Panc1 (cell line): ENCODE data around the gene ZMYM4. TPM values are rescaled to one million over a fixed set of nuclear protein-coding genes. Genes with fewer than 3 reads are reported as not detected.

ENCODE experiments used
- ATAC-seq: fragments of 200-7000 bp; cut with Tn5 transposase; 2 replicates; pipeline ENCODE4 v1.9.1; 2020; ENCODE audit warnings: mild to moderate bottlenecking, moderate library complexity
- BruUV-seq: library from RNA; stranded (reverse); fragments of 400-500 nt; replicated peaks from 2 replicates; lab custom pipeline; 2021; lab: Mats Ljungman, UMichigan
- CTCF ChIA-PET: fragments of 300-600 bp; sonication (Branson Sonifier 250); formaldehyde crosslinking; loops from one replicate; lab custom pipeline; 2022; ENCODE audit warnings: antibody characterized with exemption; lab: Charles Lee
- POLR2A ChIA-PET: fragments of 300-600 bp; sonication (Branson Sonifier 250); formaldehyde crosslinking; loops from one replicate; lab custom pipeline; 2022; ENCODE audit warnings: antibody characterized with exemption; lab: Charles Lee
- DNase-seq: peaks from one replicate; pipeline ENCODE4 v3.0.0-alpha.2; 2010; ENCODE audit warnings: low read depth, low spot score
- H3K27ac ChIP-seq: 2 replicates; pipeline ENCODE4 v1.5.1; 2011; ENCODE audit warnings: mild to moderate bottlenecking, low read length, inconsistent platforms
- H3K27me3 ChIP-seq: fragments of 200-500 bp; sonication (Bioruptor generic); 2 replicates; pipeline ENCODE4 v1.6.0; 2014; ENCODE audit warnings: low read length, inconsistent platforms; ENCODE audit not compliant: control insufficient read depth, insufficient read depth
- H3K36me3 ChIP-seq: fragments of 200-500 bp; sonication (Bioruptor generic); 2 replicates; pipeline ENCODE4 v1.5.1; 2014; ENCODE audit warnings: inconsistent platforms, mild to moderate bottlenecking, low read length, moderate library complexity; ENCODE audit not compliant: control insufficient read depth, insufficient read depth
- H3K4me1 ChIP-seq: 2 replicates; pipeline ENCODE4 v1.5.1; 2011; ENCODE audit warnings: inconsistent platforms, mild to moderate bottlenecking, low read length, moderate library complexity; ENCODE audit not compliant: control insufficient read depth, insufficient read depth
- H3K4me3 ChIP-seq, 2 experiments: 2 replicates each; pipeline ENCODE4 v1.5.1; 2011 to 2012; ENCODE audit warnings: low read depth in 2 of 2, low read length in 2 of 2, mild to moderate bottlenecking in 2 of 2, inconsistent platforms in 1 of 2, moderate library complexity in 1 of 2
- H3K9me3 ChIP-seq: fragments of 200-500 bp; sonication (Bioruptor generic); 2 replicates; pipeline ENCODE4 v1.5.1; 2014; ENCODE audit warnings: low read depth, mild to moderate bottlenecking, inconsistent platforms, low read length, moderate library complexity; ENCODE audit not compliant: control insufficient read depth, insufficient read depth
- CTCF ChIP-seq: fragments of 450-650 bp; IDR thresholded peaks from 2 replicates; pipeline ENCODE4 v1.5.1; 2017; ENCODE audit warnings: mild to moderate bottlenecking
- POLR2AphosphoS5 ChIP-seq: IDR thresholded peaks from 2 replicates; pipeline ENCODE4 v1.6.1; 2012; ENCODE audit warnings: mild to moderate bottlenecking, low read depth, low read length, moderate library complexity
- SIN3A ChIP-seq: IDR thresholded peaks from 2 replicates; pipeline ENCODE4 v1.6.1; 2012; ENCODE audit warnings: low read depth, mild to moderate bottlenecking, low read length, moderate library complexity, borderline replicate concordance; ENCODE audit not compliant: insufficient read depth
- TCF7L2 ChIP-seq: IDR thresholded peaks from 2 replicates; pipeline ENCODE4 v1.6.1; 2011; ENCODE audit warnings: mild to moderate bottlenecking, low read depth, low read length, inconsistent platforms
- in situ Hi-C: cut with HindIII; loops from 2 replicates; pipeline ENCODE4 v1.10.0; 2016; ENCODE audit warnings: low sequenced_read_pairs, low pct_unique_long_range_greater_than_20kb
- intact Hi-C: fragments of 100-400 bp; cut with micrococcal nuclease; formaldehyde crosslinking; loops from one replicate; pipeline ENCODE4 v1.10.0; 2022; ENCODE audit not compliant: unreplicated experiment
- total RNA-seq: library from RNA; stranded (reverse); gene quantifications from one replicate; pipeline ENCODE4 v1.2.1, GENCODE V29; 2021; ENCODE audit not compliant: unreplicated experiment
- TF ChIP-seq, protein P1 (sequence below), 2 experiments: IDR thresholded peaks; 2 replicates each; pipeline ENCODE4 v1.6.1; 2011 to 2012; ENCODE audit warnings: low read depth in 2 of 2, control low read depth in 1 of 2, low read length in 1 of 2, mild to moderate bottlenecking in 1 of 2, moderate library complexity in 1 of 2; ENCODE audit not compliant: insufficient read depth in 1 of 2

Gene ZMYM4
- total RNA-seq, 1 experiment from 2014 or later, result 82.2 TPM

DNA sequence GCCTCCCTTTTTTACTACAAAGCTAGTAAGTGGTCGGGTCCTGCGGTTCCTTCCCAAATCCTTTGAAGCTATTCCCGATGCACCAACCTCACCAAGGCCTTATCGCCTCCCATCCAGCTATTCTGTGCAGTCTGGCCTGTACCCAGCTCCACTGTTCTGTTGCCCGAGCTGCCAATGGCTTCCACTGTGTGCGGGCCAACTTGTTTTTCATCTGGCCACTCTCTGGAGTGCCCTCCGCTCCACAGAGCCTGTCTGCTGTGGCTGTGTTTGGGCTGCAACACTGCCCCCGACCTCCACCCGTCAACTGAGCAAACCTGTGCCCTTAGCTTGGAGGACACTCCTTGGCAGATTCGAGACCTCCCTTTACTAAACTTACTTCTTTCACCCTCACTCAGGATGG is 163.7 kb downstream of the ZMYM4 start:
- ChIA-PET POLR2A (no interaction called here), CTCF (no interaction called here)
- ATAC-seq (no peak), DNase-seq (no peak)
- TF ChIP-seq SIN3A (no peak), CTCF (no peak), POLR2AphosphoS5 (no peak), TCF7L2 (no peak)
- TF ChIP-seq, protein P1, sequence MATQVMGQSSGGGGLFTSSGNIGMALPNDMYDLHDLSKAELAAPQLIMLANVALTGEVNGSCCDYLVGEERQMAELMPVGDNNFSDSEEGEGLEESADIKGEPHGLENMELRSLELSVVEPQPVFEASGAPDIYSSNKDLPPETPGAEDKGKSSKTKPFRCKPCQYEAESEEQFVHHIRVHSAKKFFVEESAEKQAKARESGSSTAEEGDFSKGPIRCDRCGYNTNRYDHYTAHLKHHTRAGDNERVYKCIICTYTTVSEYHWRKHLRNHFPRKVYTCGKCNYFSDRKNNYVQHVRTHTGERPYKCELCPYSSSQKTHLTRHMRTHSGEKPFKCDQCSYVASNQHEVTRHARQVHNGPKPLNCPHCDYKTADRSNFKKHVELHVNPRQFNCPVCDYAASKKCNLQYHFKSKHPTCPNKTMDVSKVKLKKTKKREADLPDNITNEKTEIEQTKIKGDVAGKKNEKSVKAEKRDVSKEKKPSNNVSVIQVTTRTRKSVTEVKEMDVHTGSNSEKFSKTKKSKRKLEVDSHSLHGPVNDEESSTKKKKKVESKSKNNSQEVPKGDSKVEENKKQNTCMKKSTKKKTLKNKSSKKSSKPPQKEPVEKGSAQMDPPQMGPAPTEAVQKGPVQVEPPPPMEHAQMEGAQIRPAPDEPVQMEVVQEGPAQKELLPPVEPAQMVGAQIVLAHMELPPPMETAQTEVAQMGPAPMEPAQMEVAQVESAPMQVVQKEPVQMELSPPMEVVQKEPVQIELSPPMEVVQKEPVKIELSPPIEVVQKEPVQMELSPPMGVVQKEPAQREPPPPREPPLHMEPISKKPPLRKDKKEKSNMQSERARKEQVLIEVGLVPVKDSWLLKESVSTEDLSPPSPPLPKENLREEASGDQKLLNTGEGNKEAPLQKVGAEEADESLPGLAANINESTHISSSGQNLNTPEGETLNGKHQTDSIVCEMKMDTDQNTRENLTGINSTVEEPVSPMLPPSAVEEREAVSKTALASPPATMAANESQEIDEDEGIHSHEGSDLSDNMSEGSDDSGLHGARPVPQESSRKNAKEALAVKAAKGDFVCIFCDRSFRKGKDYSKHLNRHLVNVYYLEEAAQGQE (IDR thresholded peaks at IDR 0.05; ENCODE audit: insufficient read depth in 1 of 2, low read depth in 2 of 2, low read length in 1 of 2), result no peak
- in situ Hi-C loops (no loop called here), intact Hi-C loops (no loop called here)
- H3K4me1 ChIP-seq, result no peaks in the 10 kb centered on the region
- H3K27me3 ChIP-seq, result no peaks in the 10 kb centered on the region
- H3K4me3 ChIP-seq, result no peak overlapping the region
- no TSS peak for BruUV-seq
- H3K27ac ChIP-seq, result no peak overlapping the region
- no peaks in the 10 kb centered on the region for H3K9me3 ChIP-seq
- peaks cover 2% of the 10 kb centered on the region; the same call in 1 of the 2 replicates for H3K36me3 ChIP-seq

DNA sequence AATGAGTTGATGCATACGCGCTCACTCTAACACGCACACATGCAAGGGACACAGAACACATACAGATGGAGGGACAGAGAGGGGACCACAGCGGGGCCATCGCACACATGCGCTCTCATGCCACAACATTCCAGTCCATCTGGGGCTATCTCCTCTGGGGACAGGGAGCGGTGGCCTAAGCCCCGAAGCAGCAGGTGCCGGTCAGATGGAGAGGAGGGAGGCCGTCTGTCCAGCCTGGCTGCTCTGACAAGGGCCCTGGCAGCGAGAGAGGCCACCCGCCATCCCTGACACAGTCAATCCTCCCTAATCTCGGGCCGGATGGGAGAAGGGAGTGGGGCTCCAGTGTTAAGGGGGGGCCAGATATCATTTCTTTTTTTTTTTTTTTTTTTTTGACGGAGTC is 165.2 kb downstream of the ZMYM4 start:
- CTCF ChIA-PET, result no interaction called here
- TSS peak; percentile 70 for BruUV-seq
- peaks cover 2% of the 10 kb centered on the region; the same call in 1 of the 2 replicates for H3K36me3 ChIP-seq
- DNase-seq, result no peak
- H3K4me1 ChIP-seq, result no peaks in the 10 kb centered on the region
- no peaks in the 10 kb centered on the region for H3K27me3 ChIP-seq
- H3K27ac ChIP-seq, result no peak overlapping the region
- POLR2A ChIA-PET, result no interaction called here
- TF ChIP-seq SIN3A, result no peak
- no peak for TF ChIP-seq POLR2AphosphoS5
- TF ChIP-seq CTCF, result no peak
- no peak for TF ChIP-seq TCF7L2
- TF ChIP-seq, protein P1 (IDR thresholded peaks at IDR 0.05; ENCODE audit: insufficient read depth in 1 of 2, low read depth in 2 of 2, low read length in 1 of 2), result no peak
- no peak for ATAC-seq
- intact Hi-C loops (no loop called here), in situ Hi-C loops (no loop called here)
- no peak overlapping the region for H3K4me3 ChIP-seq
- H3K9me3 ChIP-seq, result no peaks in the 10 kb centered on the region
